Activated naive CD4-positive, alpha-beta T cell treated with anti-CD3 and anti-CD28 coated beads, Interleukin-2, amount 50 U/mL, for 72 hours (primary cell): Measurements from ENCODE around the gene UBA7. TPM values are rescaled to one million over a fixed set of nuclear protein-coding genes. Genes with fewer than 3 reads are reported as not detected.
"Not testable (repeated sequence)": the region's sequence is repeated elsewhere in the genome, so short reads cannot be mapped to it uniquely, and the experiment has no call there.

Experiments used
- ATAC-seq, 2 donors: fragments of 150-1000 bp; cut with Tn5 transposase; 2 replicates each; pipeline ENCODE4 v1.10.0; 2021; ENCODE audit warnings: mild to moderate bottlenecking in 2 of 2, moderate library complexity in 2 of 2
- DNase-seq, 2 donors: peaks; one replicate each; pipeline ENCODE4 v3.0.0; 2021 to 2022; ENCODE audit warnings: low spot score in 2 of 2
- H3K27ac Mint-ChIP-seq, 2 donors: one replicate each; pipeline ENCODE4 v1.8.0; 2022; ENCODE audit warnings: mild to moderate bottlenecking in 2 of 2, mixed read lengths in 2 of 2
- H3K36me3 Mint-ChIP-seq, 2 donors: one replicate each; pipeline ENCODE4 v1.8.0; 2022; ENCODE audit warnings: mixed read lengths in 2 of 2
- H3K9me3 Mint-ChIP-seq, 2 donors: one replicate each; pipeline ENCODE4 v1.8.0; 2022; ENCODE audit warnings: mixed read lengths in 2 of 2
- total RNA-seq, 2 donors: library from RNA; stranded (reverse); gene quantifications; one replicate each; pipeline ENCODE4 v1.2.3, GENCODE V29; 2022

UBA7 gene
- 100 to 1,000 TPM; 101 to 133 TPM for total RNA-seq

- DNase-seq (peak; percentile 31 to 63), ATAC-seq (peak; percentile 84 to 94)
- H3K9me3 Mint-ChIP-seq, result no peaks in the 10 kb centered on the region
- peaks cover 6 to 9% of the 10 kb centered on the region in 2 donors for H3K36me3 Mint-ChIP-seq
- H3K27ac Mint-ChIP-seq, result peak within 1 kb of the TSS; percentile 93 to 94
Measured at GRCh38 chr3:49813497-49814174, at the start of gene UBA7. Gene UBA7 (minus strand): TSS chr3:49813953. CDS start chr3:49813787, 166 bp downstream.

GRCh38 chr3:49859576-49860305, 46.0 kb upstream of the UBA7 start:
- no peak for DNase-seq
- peaks cover 0 to 9% of the 10 kb centered on the region in 2 donors for H3K36me3 Mint-ChIP-seq
- no peak overlapping the region for H3K27ac Mint-ChIP-seq
- no peak for ATAC-seq
- no peaks in the 10 kb centered on the region for H3K9me3 Mint-ChIP-seq

- ATAC-seq, result peak; percentile 99
- peaks cover 0 to 9% of the 10 kb centered on the region in 2 donors for H3K36me3 Mint-ChIP-seq
Measured at GRCh38 chr3:49856181-49857005, 42.6 kb upstream of the UBA7 start, which contains the start of gene TRAIP. Gene TRAIP (minus strand): TSS chr3:49856564. CDS start chr3:49856453, 111 bp downstream.

GRCh38 chr3:49855662-49856061, 41.9 kb upstream of the UBA7 start:
- H3K27ac Mint-ChIP-seq, result peak overlapping the region; percentile 94 to 96
- H3K36me3 Mint-ChIP-seq, result peaks cover 0 to 9% of the 10 kb centered on the region in 2 donors
- H3K9me3 Mint-ChIP-seq, result no peaks in the 10 kb centered on the region
- DNase-seq (no peak), ATAC-seq (no peak)

More at GRCh38 chr3:49856181-49857005, 42.6 kb upstream of the UBA7 start, which contains the start of gene TRAIP:
- peak within 1 kb of the TSS; percentile 94 to 96 for H3K27ac Mint-ChIP-seq
- DNase-seq, result peak; percentile 94 to 97
- no peaks in the 10 kb centered on the region for H3K9me3 Mint-ChIP-seq

- ATAC-seq (no peak), DNase-seq (no peak)
- Mint-ChIP-seq H3K27ac (peak overlapping the region in 1 of 2 donors; percentile 30), H3K9me3 (no peaks in the 10 kb centered on the region), H3K36me3 (peaks cover 0 to 4% of the 10 kb centered on the region in 2 donors)
Measured at GRCh38 chr3:49845694-49846093, 31.9 kb upstream of the UBA7 start.

GRCh38 chr3:49844464-49845183, 30.9 kb upstream of the UBA7 start:
- H3K27ac Mint-ChIP-seq, result no peak overlapping the region
- no peak for DNase-seq
- peaks cover 0 to 4% of the 10 kb centered on the region in 2 donors for H3K36me3 Mint-ChIP-seq
- H3K9me3 Mint-ChIP-seq, result no peaks in the 10 kb centered on the region
- ATAC-seq, result no peak

- Mint-ChIP-seq H3K9me3 (no peaks in the 10 kb centered on the region), H3K27ac (peak overlapping the region in 1 of 2 donors; percentile 39), H3K36me3 (peaks cover 0 to 4% of the 10 kb centered on the region in 2 donors)
- ATAC-seq (no peak), DNase-seq (no peak)
Measured at GRCh38 chr3:49842843-49843517, 29.2 kb upstream of the UBA7 start.

GRCh38 chr3:49841806-49842205, 28.1 kb upstream of the UBA7 start:
- ATAC-seq (no peak), DNase-seq (no peak)
- H3K27ac Mint-ChIP-seq, result peak overlapping the region; percentile 31 to 39
- peaks cover 0 to 4% of the 10 kb centered on the region in 2 donors for H3K36me3 Mint-ChIP-seq
- H3K9me3 Mint-ChIP-seq, result no peaks in the 10 kb centered on the region

- no peaks in the 10 kb centered on the region for H3K9me3 Mint-ChIP-seq
- DNase-seq (no peak), ATAC-seq (no peak)
- H3K27ac Mint-ChIP-seq, result peak overlapping the region; percentile 20 to 31
- peaks cover 0 to 4% of the 10 kb centered on the region in 2 donors for H3K36me3 Mint-ChIP-seq
Measured at GRCh38 chr3:49841126-49841696, 27.5 kb upstream of the UBA7 start.

- ATAC-seq (no peak), DNase-seq (no peak)
- H3K36me3 Mint-ChIP-seq, result peaks cover 0 to under 1% of the 10 kb centered on the region in 2 donors
- H3K27ac Mint-ChIP-seq, result no peak overlapping the region
- H3K9me3 Mint-ChIP-seq, result no peaks in the 10 kb centered on the region
Measured at GRCh38 chr3:49840388-49840787, 26.6 kb upstream of the UBA7 start.

- Mint-ChIP-seq H3K9me3 (no peaks in the 10 kb centered on the region), H3K27ac (no peak overlapping the region)
- peak in 1 of 2 donors; percentile 75 for DNase-seq
Measured at GRCh38 chr3:49839193-49839809, 25.5 kb upstream of the UBA7 start.

GRCh38 chr3:49831341-49831740, 17.6 kb upstream of the UBA7 start:
- DNase-seq (no peak), ATAC-seq (no peak)
- Mint-ChIP-seq H3K36me3 (peaks cover 4 to 8% of the 10 kb centered on the region in 2 donors), H3K27ac (peak overlapping the region in 1 of 2 donors; percentile 81), H3K9me3 (no peaks in the 10 kb centered on the region)

More at GRCh38 chr3:49839193-49839809, 25.5 kb upstream of the UBA7 start:
- peak; percentile 88 to 91 for ATAC-seq
- no peaks in the 10 kb centered on the region for H3K36me3 Mint-ChIP-seq

GRCh38 chr3:49826016-49826415, 12.3 kb upstream of the UBA7 start:
- no peak overlapping the region for H3K27ac Mint-ChIP-seq
- peaks cover 0 to under 1% of the 10 kb centered on the region in 2 donors for H3K36me3 Mint-ChIP-seq
- DNase-seq (no peak), ATAC-seq (no peak)
- no peaks in the 10 kb centered on the region for H3K9me3 Mint-ChIP-seq

GRCh38 chr3:49823131-49823530, 9.4 kb upstream of the UBA7 start:
- DNase-seq, ATAC-seq, H3K9me3 Mint-ChIP-seq, H3K36me3 Mint-ChIP-seq, H3K27ac Mint-ChIP-seq: not testable (repeated sequence)
